HepG2 (cell line): ENCODE data around the gene RESP18. TPM values are rescaled to one million over a fixed set of nuclear protein-coding genes. Genes with fewer than 3 reads are reported as not detected.
A peak's percentile ranks its signal among the peaks of the same experiment; 100 is the strongest.

Source experiments
- DPF2 ChIP-seq: sonication (generic); formaldehyde crosslinking; IDR thresholded peaks from 2 replicates; pipeline ENCODE4 v1.4.0; 2020; ENCODE audit warnings: mild to moderate bottlenecking, low read depth, missing genetic modification reagents, borderline replicate concordance
- HNRNPK ChIP-seq: fragments of 200-400 bp; formaldehyde crosslinking; IDR thresholded peaks from 2 replicates; pipeline ENCODE4 v1.6.1; 2018; ENCODE audit warnings: low read length, low read depth, moderate library complexity, mild to moderate bottlenecking; ENCODE audit not compliant: poor library complexity, severe bottlenecking
- ISX ChIP-seq: sonication (generic); formaldehyde crosslinking; conservative IDR thresholded peaks from 2 replicates; pipeline ENCODE4 v1.5.0; 2020; ENCODE audit warnings: missing genetic modification reagents
- KDM1A ChIP-seq: IDR thresholded peaks from 2 replicates; pipeline ENCODE4 v1.6.1; 2016; ENCODE audit warnings: missing compliant biosample characterization
- MEIS1 ChIP-seq: sonication (generic); formaldehyde crosslinking; IDR thresholded peaks from 2 replicates; pipeline ENCODE4 v1.9.0; 2021; ENCODE audit warnings: mild to moderate bottlenecking, missing genetic modification reagents, moderate library complexity, borderline replicate concordance
- MYNN ChIP-seq: sonication (generic); formaldehyde crosslinking; IDR thresholded peaks from 2 replicates; pipeline ENCODE4 v1.4.0; 2020; ENCODE audit warnings: mild to moderate bottlenecking, low read depth, missing genetic modification reagents
- NR2F2 ChIP-seq: IDR thresholded peaks from 2 replicates; pipeline ENCODE4 v1.6.1; 2012; ENCODE audit warnings: low read depth, inconsistent platforms, borderline replicate concordance
- NR3C1 ChIP-seq: sonication (generic); formaldehyde crosslinking; IDR thresholded peaks from 2 replicates; pipeline ENCODE4 v1.4.0; 2020; ENCODE audit warnings: missing genetic modification reagents
- PHF8 ChIP-seq: sonication (generic); formaldehyde crosslinking; IDR thresholded peaks from 2 replicates; pipeline ENCODE4 v1.5.0; 2020; ENCODE audit warnings: missing genetic modification reagents
- SP4 ChIP-seq: sonication (generic); formaldehyde crosslinking; IDR thresholded peaks from 2 replicates; pipeline ENCODE4 v1.8.1; 2023; ENCODE audit warnings: mild to moderate bottlenecking, missing genetic modification reagents
- TP53 ChIP-seq: sonication (generic); formaldehyde crosslinking; conservative IDR thresholded peaks from 2 replicates; pipeline ENCODE4 v1.4.0; 2020; ENCODE audit warnings: missing genetic modification reagents
- ZBTB3 ChIP-seq: sonication (generic); formaldehyde crosslinking; IDR thresholded peaks from 2 replicates; pipeline ENCODE4 v1.4.0; 2020; ENCODE audit warnings: low read depth, mild to moderate bottlenecking, moderate library complexity, missing genetic modification reagents, borderline replicate concordance
- ZNF263 ChIP-seq: sonication (generic); formaldehyde crosslinking; IDR thresholded peaks from 2 replicates; pipeline ENCODE4 v1.4.0; 2020; ENCODE audit warnings: missing genetic modification reagents
- ZNF772 ChIP-seq: sonication (generic); formaldehyde crosslinking; IDR thresholded peaks from 2 replicates; pipeline ENCODE4 v1.5.0; 2020; ENCODE audit warnings: mild to moderate bottlenecking, missing genetic modification reagents
- ZNF773 ChIP-seq: sonication (generic); formaldehyde crosslinking; IDR thresholded peaks from 2 replicates; pipeline ENCODE4 v1.4.0; 2020; ENCODE audit warnings: missing genetic modification reagents, borderline replicate concordance
- polyA plus RNA-seq, 8 experiments: library from polyadenylated mRNA; depleted of rRNA in 3 of 8; stranded (reverse) in 7 of 8; unstranded in 1 of 8; fragments of >200 nt; fragmentation: Illumina TruSeq in 4 of 8; extraction: Trizol in 4 of 8; gene quantifications; 2 replicates each; pipeline versions ENCODE4 v1.2.1 to v1.2.3, GENCODE V29; 2011 to 2016; ENCODE audit warnings: low read depth in 4 of 8, missing spikeins in 1 of 8, mixed read lengths in 1 of 8; ENCODE audit not compliant: insufficient read depth in 1 of 8
- total RNA-seq, 5 experiments: library from RNA; depleted of rRNA; stranded (reverse); fragments of >200 nt; fragmentation: Illumina TruSeq; extraction: Trizol; gene quantifications; 2 replicates each; pipeline ENCODE4 v1.2.3, GENCODE V29; 2016; ENCODE audit warnings: low read depth in 1 of 5
- TF ChIP-seq, protein P1 (sequence below): fragments of 450-650 bp; IDR thresholded peaks from 2 replicates; pipeline ENCODE4 v1.6.1; 2017
- TF ChIP-seq, protein P2 (sequence below): sonication (generic); formaldehyde crosslinking; conservative IDR thresholded peaks from 2 replicates; pipeline ENCODE4 v1.8.0; 2022; ENCODE audit warnings: missing genetic modification reagents
- TF ChIP-seq, protein P3 (sequence below): sonication (generic); formaldehyde crosslinking; IDR thresholded peaks from 2 replicates; pipeline ENCODE4 v1.5.0; 2020; ENCODE audit warnings: missing genetic modification reagents, mild to moderate bottlenecking, borderline replicate concordance
- TF ChIP-seq, protein P4 (sequence below), 2 experiments: fragments of 450-650 bp in 1 of 2; sonication (generic) in 1 of 2; formaldehyde crosslinking; IDR thresholded peaks; 2 replicates each; pipeline versions ENCODE4 v1.5.0 to v1.8.0; 2020 to 2022; ENCODE audit warnings: mild to moderate bottlenecking in 1 of 2, missing genetic modification reagents in 1 of 2
- TF ChIP-seq, protein P5 (sequence below): sonication (generic); formaldehyde crosslinking; IDR thresholded peaks from 2 replicates; pipeline ENCODE4 v1.4.0; 2020; ENCODE audit warnings: low read depth, mild to moderate bottlenecking, missing genetic modification reagents

RESP18 gene
- total and polyA plus RNA-seq, 2 of the 13 experiments (the other 11 are each of a cell fraction or from before 2014, with no cell fraction given), result not detected

DNA sequence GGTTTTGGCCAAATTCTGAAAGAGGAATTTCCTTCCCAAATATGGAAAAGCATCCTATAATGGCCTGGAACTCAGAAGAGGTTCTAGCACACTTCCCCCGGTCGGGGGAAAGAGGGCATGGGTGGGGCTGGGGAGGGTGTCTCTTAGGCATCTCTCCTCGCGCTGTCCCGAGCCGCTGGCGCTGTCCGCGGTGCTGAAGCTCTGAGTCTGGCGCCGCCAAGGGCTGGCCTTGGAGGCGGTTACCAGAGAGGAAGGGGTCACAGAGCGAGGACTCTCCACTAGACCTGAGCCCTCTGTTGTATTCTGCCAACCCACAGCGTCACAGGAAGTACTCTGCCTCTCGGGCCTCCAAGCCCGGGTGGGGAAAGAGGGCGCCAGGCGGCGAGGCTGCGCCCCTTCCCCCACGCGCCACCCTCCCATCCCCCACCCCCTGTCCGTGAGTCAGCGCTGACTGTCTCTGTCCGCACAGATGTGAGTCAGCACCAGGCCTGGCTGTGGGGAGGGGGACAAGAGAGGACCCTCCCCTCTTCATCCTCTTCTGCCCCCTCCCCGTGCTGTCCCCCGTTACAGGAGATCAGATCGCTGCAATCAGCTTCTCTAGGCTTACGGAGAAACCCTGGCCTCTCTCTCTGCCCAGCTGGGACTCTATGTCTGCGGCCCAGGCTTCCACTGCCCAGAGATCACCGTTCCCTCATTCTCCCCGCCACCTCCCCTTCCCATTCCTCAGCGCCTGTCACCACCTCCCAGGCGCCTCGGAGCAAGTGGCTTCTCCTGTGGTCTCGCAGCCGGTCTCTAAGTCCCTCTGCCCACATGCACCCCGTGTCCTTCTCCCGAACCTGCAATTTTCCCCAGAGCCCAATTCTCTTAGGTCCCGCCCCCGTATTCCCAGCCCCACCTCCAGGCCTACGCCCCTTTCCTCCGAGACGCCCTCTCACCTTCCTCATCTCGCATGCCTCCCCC lies 24.1 kb downstream of the RESP18 start (continued):
- TF ChIP-seq, protein P1, sequence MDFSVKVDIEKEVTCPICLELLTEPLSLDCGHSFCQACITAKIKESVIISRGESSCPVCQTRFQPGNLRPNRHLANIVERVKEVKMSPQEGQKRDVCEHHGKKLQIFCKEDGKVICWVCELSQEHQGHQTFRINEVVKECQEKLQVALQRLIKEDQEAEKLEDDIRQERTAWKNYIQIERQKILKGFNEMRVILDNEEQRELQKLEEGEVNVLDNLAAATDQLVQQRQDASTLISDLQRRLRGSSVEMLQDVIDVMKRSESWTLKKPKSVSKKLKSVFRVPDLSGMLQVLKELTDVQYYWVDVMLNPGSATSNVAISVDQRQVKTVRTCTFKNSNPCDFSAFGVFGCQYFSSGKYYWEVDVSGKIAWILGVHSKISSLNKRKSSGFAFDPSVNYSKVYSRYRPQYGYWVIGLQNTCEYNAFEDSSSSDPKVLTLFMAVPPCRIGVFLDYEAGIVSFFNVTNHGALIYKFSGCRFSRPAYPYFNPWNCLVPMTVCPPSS, result no peak
- TF ChIP-seq MYNN (CRISPR knock-in tag) (peak; percentile 98), ZBTB3 (peak; percentile 57; the same call in 1 of the 2 replicates), NR3C1 (CRISPR knock-in tag) (no peak), KDM1A (CRISPR knock-in tag) (no peak; the same call in 1 of the 2 replicates), TP53 (CRISPR knock-in tag) (peak; percentile 80; the same call in 1 of the 2 replicates), ZNF773 (CRISPR knock-in tag) (peak; percentile 97; the same call in 1 of the 2 replicates), NR2F2 (no peak), ZNF772 (CRISPR knock-in tag) (peak; percentile 94), PHF8 (peak; percentile 43; the same call in 1 of the 2 replicates), MEIS1 (CRISPR knock-in tag) (peak; percentile 82; the same call in 1 of the 2 replicates), HNRNPK (peak; percentile 45), ISX (CRISPR knock-in tag) (peak; percentile 99), SP4 (no peak), DPF2 (CRISPR knock-in tag) (no peak), ZNF263 (peak; percentile 80)
- TF ChIP-seq, protein P2, sequence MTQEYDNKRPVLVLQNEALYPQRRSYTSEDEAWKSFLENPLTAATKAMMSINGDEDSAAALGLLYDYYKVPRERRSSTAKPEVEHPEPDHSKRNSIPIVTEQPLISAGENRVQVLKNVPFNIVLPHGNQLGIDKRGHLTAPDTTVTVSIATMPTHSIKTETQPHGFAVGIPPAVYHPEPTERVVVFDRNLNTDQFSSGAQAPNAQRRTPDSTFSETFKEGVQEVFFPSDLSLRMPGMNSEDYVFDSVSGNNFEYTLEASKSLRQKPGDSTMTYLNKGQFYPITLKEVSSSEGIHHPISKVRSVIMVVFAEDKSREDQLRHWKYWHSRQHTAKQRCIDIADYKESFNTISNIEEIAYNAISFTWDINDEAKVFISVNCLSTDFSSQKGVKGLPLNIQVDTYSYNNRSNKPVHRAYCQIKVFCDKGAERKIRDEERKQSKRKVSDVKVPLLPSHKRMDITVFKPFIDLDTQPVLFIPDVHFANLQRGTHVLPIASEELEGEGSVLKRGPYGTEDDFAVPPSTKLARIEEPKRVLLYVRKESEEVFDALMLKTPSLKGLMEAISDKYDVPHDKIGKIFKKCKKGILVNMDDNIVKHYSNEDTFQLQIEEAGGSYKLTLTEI (CRISPR knock-in tag), result no peak; the same call in 1 of the 2 replicates
- TF ChIP-seq, protein P3, sequence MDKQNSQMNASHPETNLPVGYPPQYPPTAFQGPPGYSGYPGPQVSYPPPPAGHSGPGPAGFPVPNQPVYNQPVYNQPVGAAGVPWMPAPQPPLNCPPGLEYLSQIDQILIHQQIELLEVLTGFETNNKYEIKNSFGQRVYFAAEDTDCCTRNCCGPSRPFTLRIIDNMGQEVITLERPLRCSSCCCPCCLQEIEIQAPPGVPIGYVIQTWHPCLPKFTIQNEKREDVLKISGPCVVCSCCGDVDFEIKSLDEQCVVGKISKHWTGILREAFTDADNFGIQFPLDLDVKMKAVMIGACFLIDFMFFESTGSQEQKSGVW (CRISPR knock-in tag), result peak; percentile 82; the same call in 1 of the 2 replicates
- TF ChIP-seq, protein P4, sequence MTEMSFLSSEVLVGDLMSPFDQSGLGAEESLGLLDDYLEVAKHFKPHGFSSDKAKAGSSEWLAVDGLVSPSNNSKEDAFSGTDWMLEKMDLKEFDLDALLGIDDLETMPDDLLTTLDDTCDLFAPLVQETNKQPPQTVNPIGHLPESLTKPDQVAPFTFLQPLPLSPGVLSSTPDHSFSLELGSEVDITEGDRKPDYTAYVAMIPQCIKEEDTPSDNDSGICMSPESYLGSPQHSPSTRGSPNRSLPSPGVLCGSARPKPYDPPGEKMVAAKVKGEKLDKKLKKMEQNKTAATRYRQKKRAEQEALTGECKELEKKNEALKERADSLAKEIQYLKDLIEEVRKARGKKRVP (CRISPR knock-in tag; IDR thresholded peaks at IDR 0.05), result peak in 1 of 2 experiments; percentile 75; a peak in 2 of 4 replicates
- TF ChIP-seq, protein P5, sequence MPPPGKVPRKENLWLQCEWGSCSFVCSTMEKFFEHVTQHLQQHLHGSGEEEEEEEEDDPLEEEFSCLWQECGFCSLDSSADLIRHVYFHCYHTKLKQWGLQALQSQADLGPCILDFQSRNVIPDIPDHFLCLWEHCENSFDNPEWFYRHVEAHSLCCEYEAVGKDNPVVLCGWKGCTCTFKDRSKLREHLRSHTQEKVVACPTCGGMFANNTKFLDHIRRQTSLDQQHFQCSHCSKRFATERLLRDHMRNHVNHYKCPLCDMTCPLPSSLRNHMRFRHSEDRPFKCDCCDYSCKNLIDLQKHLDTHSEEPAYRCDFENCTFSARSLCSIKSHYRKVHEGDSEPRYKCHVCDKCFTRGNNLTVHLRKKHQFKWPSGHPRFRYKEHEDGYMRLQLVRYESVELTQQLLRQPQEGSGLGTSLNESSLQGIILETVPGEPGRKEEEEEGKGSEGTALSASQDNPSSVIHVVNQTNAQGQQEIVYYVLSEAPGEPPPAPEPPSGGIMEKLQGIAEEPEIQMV (CRISPR knock-in tag), result peak; percentile 87
